Measurements from ENCODE around the gene NEAT1. TPM values are rescaled to one million over a fixed set of nuclear protein-coding genes. Genes with fewer than 3 reads are reported as not detected.

NEAT1 gene
- total and polyA plus RNA-seq, 2 experiments from 2014 or later: 5.3 to 7.2 TPM

DNA sequence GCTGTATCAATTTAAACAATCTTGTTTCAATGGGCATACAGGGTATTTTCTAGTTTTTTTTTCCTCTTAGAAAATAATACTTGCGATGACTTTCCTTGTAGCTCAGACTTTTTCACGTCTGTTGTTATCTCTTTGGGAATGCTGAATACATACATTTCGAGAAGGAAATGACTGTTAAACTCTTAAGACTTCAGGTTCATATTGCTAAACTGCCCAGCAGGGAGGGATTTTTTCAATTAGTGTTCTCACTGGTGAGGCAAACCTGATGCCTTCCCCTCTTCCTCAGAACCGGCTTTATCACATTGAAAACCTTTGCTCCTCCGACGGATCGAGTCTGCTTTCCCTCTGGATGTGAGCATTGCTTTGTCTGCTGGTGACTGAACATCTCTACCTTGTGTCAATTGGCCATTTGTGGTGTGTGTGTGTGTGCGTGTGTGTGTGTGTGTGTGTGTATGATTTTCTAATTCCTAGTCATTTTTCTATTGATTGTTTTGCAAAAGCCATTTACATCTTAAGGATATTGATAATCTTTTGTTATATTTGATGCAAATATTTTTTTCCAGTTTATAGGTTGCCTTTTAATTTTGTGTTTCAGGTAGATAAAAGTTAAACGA is 6.6 kb downstream of the NEAT1 start:
- Mint-ChIP-seq H3K4me1 (peaks cover 56% of the 10 kb centered on the region), H3K36me3 (ENCODE audit: low read depth) (no peaks in the 10 kb centered on the region), H3K4me3 (peak overlapping the region; percentile 7; the same call in 1 of the 3 replicates), H3K27ac (peak overlapping the region; percentile 32; the same call in 1 of the 2 replicates), H3K9me3 (no peaks in the 10 kb centered on the region), H3K27me3 (ENCODE audit: insufficient read depth, low read depth, poor library complexity) (peaks cover 4% of the 10 kb centered on the region)
- Histone ChIP-seq H3K79me2 (replicated peaks; ENCODE audit: insufficient read depth) (peaks cover 23% of the 10 kb centered on the region), H4K20me1 (replicated peaks; ENCODE audit: insufficient read depth) (no peaks in the 10 kb centered on the region), H3K27ac (ENCODE audit: low read depth) (no peak overlapping the region), H3K36me3 (ENCODE audit: insufficient read depth) (no peaks in the 10 kb centered on the region), H3K9me2 (ENCODE audit: insufficient read depth) (no peaks in the 10 kb centered on the region), H2AFZ (no peak overlapping the region), H3K27me3 (ENCODE audit: insufficient read depth) (no peaks in the 10 kb centered on the region), H3K4me3 (no peak overlapping the region), H3K4me2 (peak overlapping the region; percentile 0; the same call in 1 of the 2 replicates), H3K4me1 (ENCODE audit: insufficient read depth) (peaks cover 50% of the 10 kb centered on the region), H3F3A (replicated peaks; ENCODE audit: low read depth) (0 out of 2 replicates have a peak, but pooled peaks cover 5% of the 10 kb centered on the region)
- peak; percentile 10 for ATAC-seq
- DNase-seq (ENCODE audit: low spot score): peak; percentile 35
- no peak for TF ChIP-seq EZH2phosphoT487 (IDR thresholded peaks at IDR 0.05; ENCODE audit: unreplicated experiment)

DNA sequence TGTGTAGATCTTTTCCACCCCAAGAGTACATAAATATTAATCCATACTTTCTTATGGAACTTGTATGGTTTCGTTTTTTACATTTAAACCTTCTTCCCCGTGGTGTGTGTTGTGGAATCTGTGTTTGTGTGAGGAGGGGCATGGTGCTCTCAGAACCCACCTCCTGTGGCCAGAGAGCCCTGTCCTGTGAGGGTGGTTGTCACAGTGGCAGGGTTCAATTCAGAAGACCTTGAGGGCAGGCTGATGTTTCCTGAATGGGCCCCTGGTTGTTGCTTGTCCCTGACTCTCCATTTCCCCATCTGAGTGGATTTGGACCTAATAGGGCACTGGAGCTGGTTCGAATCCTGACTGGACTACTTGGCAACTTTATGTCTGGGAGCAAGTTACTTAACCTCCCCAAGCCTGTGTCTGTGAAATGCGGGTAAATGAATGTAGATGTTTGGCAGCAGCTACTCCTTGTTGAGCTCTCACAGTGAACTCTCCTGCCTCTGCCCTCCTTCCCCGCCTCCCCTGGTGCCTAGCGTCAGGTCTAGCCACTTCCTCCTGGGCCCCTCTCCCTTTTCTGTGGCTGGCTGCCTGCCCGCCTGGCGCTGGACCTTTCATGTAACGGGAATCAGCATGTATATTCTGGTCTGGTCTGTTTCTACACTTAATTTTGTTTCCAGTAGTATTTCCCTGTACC is 7.3 kb downstream of the NEAT1 start:
- peaks cover 50% of the 10 kb centered on the region for H3K4me1 Mint-ChIP-seq
- H3K36me3 Mint-ChIP-seq (ENCODE audit: low read depth): no peaks in the 10 kb centered on the region
- Histone ChIP-seq H4K20me1 (replicated peaks; ENCODE audit: insufficient read depth) (no peaks in the 10 kb centered on the region), H3F3A (replicated peaks; ENCODE audit: low read depth) (0 out of 2 replicates have a peak, but pooled peaks cover 2% of the 10 kb centered on the region), H3K9me2 (ENCODE audit: insufficient read depth) (no peaks in the 10 kb centered on the region), H3K36me3 (ENCODE audit: insufficient read depth) (no peaks in the 10 kb centered on the region), H3K27ac (ENCODE audit: low read depth) (no peak overlapping the region), H3K79me2 (replicated peaks; ENCODE audit: insufficient read depth) (peaks cover 17% of the 10 kb centered on the region; the same call in 1 of the 2 replicates), H3K27me3 (ENCODE audit: insufficient read depth) (no peaks in the 10 kb centered on the region), H2AFZ (no peak overlapping the region), H3K4me2 (peak overlapping the region; percentile 0; the same call in 1 of the 2 replicates), H3K4me1 (ENCODE audit: insufficient read depth) (peaks cover 43% of the 10 kb centered on the region), H3K4me3 (no peak overlapping the region)
- DNase-seq (ENCODE audit: low spot score) (peak; percentile 50), ATAC-seq (peak; percentile 22)
- H3K4me3 Mint-ChIP-seq: peak overlapping the region; percentile 7; the same call in 1 of the 3 replicates
- H3K9me3 Mint-ChIP-seq: no peaks in the 10 kb centered on the region
- no peak overlapping the region for H3K27ac Mint-ChIP-seq
- peaks cover 4% of the 10 kb centered on the region for H3K27me3 Mint-ChIP-seq (ENCODE audit: insufficient read depth, low read depth, poor library complexity)
- TF ChIP-seq POLR2AphosphoS5 (IDR thresholded peaks at IDR 0.05; ENCODE audit: low read depth): no peak
- no peak for TF ChIP-seq ETS1 (IDR thresholded peaks at IDR 0.05)
- TF ChIP-seq EZH2 (IDR thresholded peaks at IDR 0.05; ENCODE audit: low read depth, unreplicated experiment): no peak
- TF ChIP-seq ZNF331 (CRISPR knock-in tag; IDR thresholded peaks at IDR 0.05; ENCODE audit: low read depth): no peak
- no peak for TF ChIP-seq ZNF114 (CRISPR knock-in tag; IDR thresholded peaks at IDR 0.05)
- TF ChIP-seq REST (IDR thresholded peaks at IDR 0.05; ENCODE audit: unreplicated experiment): no peak
- TF ChIP-seq CREB1 (CRISPR knock-in tag; IDR thresholded peaks at IDR 0.05; ENCODE audit: low read depth): no peak
- TF ChIP-seq ZNF462 (CRISPR knock-in tag; IDR thresholded peaks at IDR 0.05): no peak

All from GM23338 (cell line).